ENCODE data around the gene TUBA4A. TPM values are rescaled to one million over a fixed set of nuclear protein-coding genes. Genes with fewer than 3 reads are reported as not detected.

The TUBA4A gene
- polyA plus RNA-seq, 1 experiment: 22.4 TPM

DNA sequence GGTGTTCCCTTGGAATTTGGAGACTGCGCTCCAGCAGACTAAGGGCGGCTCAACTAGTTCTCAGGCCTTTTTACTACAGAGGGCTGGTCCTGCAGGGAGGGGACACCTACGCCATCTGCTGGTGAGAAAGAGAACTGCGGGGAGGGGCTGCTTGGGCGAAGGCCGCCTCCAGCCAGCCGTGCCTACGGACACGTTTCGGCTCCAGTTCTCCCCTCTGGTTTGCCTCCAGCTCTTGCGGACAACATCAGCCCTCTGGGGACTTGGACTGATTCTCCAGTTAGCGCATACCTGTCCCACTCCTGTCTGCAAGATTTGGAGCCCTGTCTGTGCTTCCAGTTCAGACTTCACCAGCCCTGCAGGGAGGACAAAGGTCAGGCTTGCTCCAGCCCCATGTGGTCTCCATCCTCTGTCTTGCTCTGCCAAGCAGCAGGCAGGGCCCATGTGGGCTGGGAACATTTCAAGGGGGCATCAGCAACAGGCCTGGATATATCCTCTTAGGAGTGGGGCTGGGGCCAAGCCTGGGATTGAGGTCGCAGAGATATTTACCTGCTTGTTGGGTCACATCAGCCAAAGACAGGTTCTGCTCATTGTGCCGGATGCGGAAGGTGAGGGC lies 45.1 kb upstream of the TUBA4A start:
- Histone ChIP-seq H3K9me3 (ENCODE audit: control insufficient read depth, insufficient read depth, low read length) (no peaks in the 10 kb centered on the region), H3K27me3 (ENCODE audit: control insufficient read depth, insufficient read depth, low read length) (no peaks in the 10 kb centered on the region), H3K27ac (ENCODE audit: low read depth, low read length) (no peak overlapping the region), H3K4me3 (ENCODE audit: low read depth, low read length) (no peak overlapping the region)
- TF ChIP-seq, protein P1, sequence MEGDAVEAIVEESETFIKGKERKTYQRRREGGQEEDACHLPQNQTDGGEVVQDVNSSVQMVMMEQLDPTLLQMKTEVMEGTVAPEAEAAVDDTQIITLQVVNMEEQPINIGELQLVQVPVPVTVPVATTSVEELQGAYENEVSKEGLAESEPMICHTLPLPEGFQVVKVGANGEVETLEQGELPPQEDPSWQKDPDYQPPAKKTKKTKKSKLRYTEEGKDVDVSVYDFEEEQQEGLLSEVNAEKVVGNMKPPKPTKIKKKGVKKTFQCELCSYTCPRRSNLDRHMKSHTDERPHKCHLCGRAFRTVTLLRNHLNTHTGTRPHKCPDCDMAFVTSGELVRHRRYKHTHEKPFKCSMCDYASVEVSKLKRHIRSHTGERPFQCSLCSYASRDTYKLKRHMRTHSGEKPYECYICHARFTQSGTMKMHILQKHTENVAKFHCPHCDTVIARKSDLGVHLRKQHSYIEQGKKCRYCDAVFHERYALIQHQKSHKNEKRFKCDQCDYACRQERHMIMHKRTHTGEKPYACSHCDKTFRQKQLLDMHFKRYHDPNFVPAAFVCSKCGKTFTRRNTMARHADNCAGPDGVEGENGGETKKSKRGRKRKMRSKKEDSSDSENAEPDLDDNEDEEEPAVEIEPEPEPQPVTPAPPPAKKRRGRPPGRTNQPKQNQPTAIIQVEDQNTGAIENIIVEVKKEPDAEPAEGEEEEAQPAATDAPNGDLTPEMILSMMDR (IDR thresholded peaks at IDR 0.05; ENCODE audit: low read depth, low read length): peak; percentile 99
- ChIA-PET POLR2A (interaction anchor here (0.5 kb wide), 1 partner anchor 301 kb away, joined by 4 read pairs; no protein-coding TSS in a partner anchor), CTCF (interaction anchor here (0.9 to 12.4 kb wide), 14 partner anchors 8 to 231 kb away, joined by 3 to 131 read pairs (median 4); partner anchors contain the start of genes DNPEP, NHEJ1 and ZFAND2B)
- DNase-seq (ENCODE audit: low read depth, low spot score): peak; percentile 47

DNA sequence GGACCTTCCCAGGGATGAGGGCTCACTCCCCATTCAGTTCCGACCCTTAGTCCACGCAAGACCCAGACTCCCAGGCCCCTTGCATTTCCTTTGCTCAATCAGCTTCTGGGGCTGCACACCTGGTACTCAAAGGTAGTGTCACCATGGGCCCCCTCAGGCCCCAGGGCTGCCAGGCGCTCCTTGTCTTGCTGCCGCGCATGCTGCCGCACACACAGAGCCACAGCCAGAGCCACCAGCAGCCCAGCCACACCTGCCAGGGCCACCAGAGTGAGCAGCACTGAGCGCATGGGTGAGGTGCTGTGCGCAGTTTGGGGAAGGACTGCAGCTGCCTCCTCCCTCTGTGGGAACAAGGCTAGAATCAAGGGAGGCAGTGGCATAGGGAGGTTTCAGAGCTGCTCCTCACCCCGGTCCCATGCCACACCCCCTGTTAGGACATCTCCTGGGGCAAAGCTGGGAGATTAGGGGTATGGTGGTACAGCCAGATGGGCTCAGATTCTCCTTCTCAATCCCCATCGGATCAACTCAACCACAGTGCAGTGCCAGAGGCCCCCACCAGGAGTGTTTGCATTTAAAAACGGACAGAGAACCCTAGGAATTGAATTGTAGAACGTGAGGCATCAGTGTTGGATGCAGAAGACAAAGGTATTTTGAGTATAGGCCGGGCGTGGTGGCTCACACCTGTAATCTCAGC lies 44.2 kb upstream of the TUBA4A start:
- H3K27ac ChIP-seq (ENCODE audit: low read depth, low read length): no peak overlapping the region
- no peak for DNase-seq (ENCODE audit: low read depth, low spot score)
- TF ChIP-seq, protein P1 (IDR thresholded peaks at IDR 0.05; ENCODE audit: low read depth, low read length): peak; percentile 45
- no peak overlapping the region for H3K4me3 ChIP-seq (ENCODE audit: low read depth, low read length)
- POLR2A ChIA-PET: no interaction called here
- CTCF ChIA-PET: interaction anchor here (1.2 to 12.4 kb wide), 7 partner anchors 17 to 232 kb away, joined by 4 to 131 read pairs (median 6); partner anchors contain the start of gene NHEJ1
- no peaks in the 10 kb centered on the region for H3K27me3 ChIP-seq (ENCODE audit: control insufficient read depth, insufficient read depth, low read length)
- no peaks in the 10 kb centered on the region for H3K9me3 ChIP-seq (ENCODE audit: control insufficient read depth, insufficient read depth, low read length)

DNA sequence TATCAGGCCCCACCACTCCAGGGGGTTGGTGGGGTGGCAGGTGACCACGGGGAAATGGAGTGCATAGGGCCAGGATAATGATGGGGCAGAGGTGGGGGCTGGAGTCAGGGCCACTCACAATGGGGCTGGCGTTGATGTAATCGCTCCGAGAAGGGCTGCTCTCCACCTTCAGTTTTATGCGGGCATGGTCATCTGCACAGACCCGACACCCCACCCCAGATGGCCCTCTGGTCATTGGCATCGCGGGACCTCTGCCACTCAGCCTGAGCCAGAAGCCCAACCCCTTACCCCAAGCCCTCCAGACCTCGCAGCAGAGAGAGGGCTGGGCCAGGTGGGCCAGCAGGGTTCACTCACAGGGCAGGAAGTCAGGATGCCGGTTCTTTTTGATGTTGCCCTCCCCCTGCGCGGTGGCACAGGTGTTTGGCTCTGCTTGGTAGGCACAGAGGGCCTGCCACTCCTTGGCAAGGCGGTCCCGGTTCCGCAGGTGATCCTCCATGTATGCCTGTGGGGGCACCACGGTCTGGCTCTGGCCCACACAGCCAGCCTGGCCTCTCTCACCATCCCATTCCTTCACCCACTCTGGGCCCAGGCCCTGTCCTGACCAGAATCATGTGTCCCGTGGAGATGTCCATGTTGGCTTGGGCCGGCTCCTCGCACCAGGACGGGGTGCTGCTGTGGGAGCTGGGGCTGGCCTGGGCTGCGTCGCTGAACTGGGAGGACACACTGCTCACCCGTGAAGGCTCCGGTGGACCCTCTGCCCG lies 43.1 kb upstream of the TUBA4A start:
- Histone ChIP-seq H3K27ac (ENCODE audit: low read depth, low read length) (no peak overlapping the region), H3K4me3 (ENCODE audit: low read depth, low read length) (no peak overlapping the region), H3K27me3 (ENCODE audit: control insufficient read depth, insufficient read depth, low read length) (no peaks in the 10 kb centered on the region), H3K9me3 (ENCODE audit: control insufficient read depth, insufficient read depth, low read length) (no peaks in the 10 kb centered on the region)
- DNase-seq (ENCODE audit: low read depth, low spot score): no peak
- CTCF ChIA-PET: interaction anchor here (1.2 to 12.4 kb wide), 7 partner anchors 17 to 143 kb away, joined by 6 to 131 read pairs (median 13); partner anchors contain the start of genes DNAJB2, DNPEP and NHEJ1
- TF ChIP-seq, protein P1 (IDR thresholded peaks at IDR 0.05; ENCODE audit: low read depth, low read length): no peak
- POLR2A ChIA-PET: no interaction called here

DNA sequence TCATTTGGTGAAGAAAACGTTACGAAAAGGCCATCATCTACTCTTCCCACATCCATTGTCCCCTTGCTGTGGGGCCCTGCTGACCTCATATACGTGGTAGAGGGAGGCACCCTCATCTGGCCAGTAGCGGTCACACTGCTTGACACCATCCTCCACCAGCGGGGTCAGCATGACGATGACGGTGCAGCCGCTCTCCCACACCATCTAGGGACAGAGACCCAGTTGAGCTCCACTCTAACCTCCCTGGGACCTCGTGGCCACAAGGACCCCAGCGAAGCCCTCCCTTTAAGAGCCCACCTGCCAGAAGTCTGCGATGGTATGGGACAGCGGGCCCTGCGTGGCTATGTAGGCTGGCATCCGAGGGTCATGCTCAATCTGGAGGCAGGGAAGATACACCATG lies 42.4 kb upstream of the TUBA4A start:
- ChIA-PET CTCF (interaction anchor here (1.0 to 12.4 kb wide), 27 partner anchors 8 to 238 kb away, joined by 3 to 131 read pairs (median 11); partner anchors contain the start of genes ANKZF1, ATG9A, CNPPD1 and DNAJB2), POLR2A (no interaction called here)
- H3K27me3 ChIP-seq (ENCODE audit: control insufficient read depth, insufficient read depth, low read length): no peaks in the 10 kb centered on the region

More for the DNA sequence above, 42.4 kb upstream of the TUBA4A start:
- Histone ChIP-seq H3K27ac (ENCODE audit: low read depth, low read length) (no peak overlapping the region), H3K9me3 (ENCODE audit: control insufficient read depth, insufficient read depth, low read length) (no peaks in the 10 kb centered on the region), H3K4me3 (ENCODE audit: low read depth, low read length) (no peak overlapping the region)
- TF ChIP-seq, protein P1 (IDR thresholded peaks at IDR 0.05; ENCODE audit: low read depth, low read length): no peak
- DNase-seq (ENCODE audit: low read depth, low spot score): no peak
